Calu3 (cell line): Measurements from ENCODE around the gene CALD1. TPM values are rescaled to one million over a fixed set of nuclear protein-coding genes. Genes with fewer than 3 reads are reported as not detected.

Experiments used
- BruUV-seq: library from RNA; stranded (reverse); fragments of 400-500 nt; replicated peaks from 2 replicates; lab custom pipeline; 2021; lab: Mats Ljungman, UMichigan
- CTCF ChIA-PET: fragments of 300-600 bp; sonication (Branson Sonifier 250); formaldehyde crosslinking; loops from one replicate; lab custom pipeline; 2022; ENCODE audit warnings: antibody characterized with exemption; lab: Charles Lee
- DNase-seq: peaks from one replicate; pipeline ENCODE4 v3.0.0; 2022
- H3K27ac Mint-ChIP-seq: one replicate; pipeline ENCODE4 v1.8.0; 2022; ENCODE audit warnings: mixed read lengths; ENCODE audit not compliant: unreplicated experiment
- H3K27me3 Mint-ChIP-seq: one replicate; pipeline ENCODE4 v1.8.0; 2022; ENCODE audit warnings: mixed read lengths; ENCODE audit not compliant: unreplicated experiment
- H3K36me3 Mint-ChIP-seq: one replicate; pipeline ENCODE4 v1.8.0; 2022; ENCODE audit warnings: mild to moderate bottlenecking, moderate library complexity, mixed read lengths; ENCODE audit not compliant: insufficient read depth, unreplicated experiment
- H3K4me1 Mint-ChIP-seq: one replicate; pipeline ENCODE4 v1.8.0; 2022; ENCODE audit warnings: mild to moderate bottlenecking, low read depth, mixed read lengths; ENCODE audit not compliant: unreplicated experiment
- H3K4me3 Mint-ChIP-seq: one replicate; pipeline ENCODE4 v1.8.0; 2022; ENCODE audit warnings: mild to moderate bottlenecking, low read depth, moderate library complexity, mixed read lengths; ENCODE audit not compliant: unreplicated experiment
- H3K9me3 Mint-ChIP-seq: one replicate; pipeline ENCODE4 v1.8.0; 2022; ENCODE audit warnings: low read depth, mixed read lengths; ENCODE audit not compliant: unreplicated experiment
- CTCF ChIP-seq: fragments of 200-600 bp; IDR thresholded peaks from one replicate; pipeline ENCODE4 v1.8.0; 2022; ENCODE audit warnings: antibody characterized with exemption; ENCODE audit not compliant: unreplicated experiment
- intact Hi-C: fragments of 100-400 bp; cut with micrococcal nuclease; formaldehyde crosslinking; loops from one replicate; pipeline ENCODE4 v1.10.0; 2022; ENCODE audit not compliant: unreplicated experiment
- total RNA-seq: library from RNA; stranded (reverse); gene quantifications from 2 replicates; pipeline ENCODE4 v1.2.3, GENCODE V29; 2022

CALD1 gene
- total RNA-seq, 1 experiment from 2014 or later, result 9.3 TPM

GRCh38 chr7:134900166-134900982 lies 120.9 kb downstream of the CALD1 start:
- Mint-ChIP-seq H3K27me3 (no peaks in the 10 kb centered on the region), H3K27ac (no peak overlapping the region), H3K9me3 (peaks cover 6% of the 10 kb centered on the region), H3K36me3 (peaks cover 4% of the 10 kb centered on the region), H3K4me3 (no peak overlapping the region), H3K4me1 (peaks cover 12% of the 10 kb centered on the region)
- BruUV-seq, result no TSS peak
- DNase-seq, result no peak
- TF ChIP-seq CTCF, result no peak
- CTCF ChIA-PET, result no interaction called here
- intact Hi-C loops, result no loop called here

GRCh38 chr7:134901389-134902020 lies 122.1 kb downstream of the CALD1 start:
- no peak overlapping the region for H3K27ac Mint-ChIP-seq
- intact Hi-C loops, result no loop called here
- H3K9me3 Mint-ChIP-seq, result peaks cover 2% of the 10 kb centered on the region
- no peaks in the 10 kb centered on the region for H3K27me3 Mint-ChIP-seq
- no peak for DNase-seq
- CTCF ChIA-PET, result no interaction called here
- peaks cover 12% of the 10 kb centered on the region for H3K4me1 Mint-ChIP-seq
- peaks cover 4% of the 10 kb centered on the region for H3K36me3 Mint-ChIP-seq
- no TSS peak for BruUV-seq
- H3K4me3 Mint-ChIP-seq, result no peak overlapping the region
- no peak for TF ChIP-seq CTCF

GRCh38 chr7:134902058-134902457 lies 122.6 kb downstream of the CALD1 start:
- TF ChIP-seq CTCF, result no peak
- Mint-ChIP-seq H3K27me3 (no peaks in the 10 kb centered on the region), H3K4me1 (peaks cover 12% of the 10 kb centered on the region), H3K9me3 (no peaks in the 10 kb centered on the region), H3K36me3 (peaks cover 4% of the 10 kb centered on the region), H3K4me3 (no peak overlapping the region), H3K27ac (no peak overlapping the region)
- CTCF ChIA-PET, result no interaction called here
- no TSS peak for BruUV-seq
- DNase-seq, result no peak
- intact Hi-C loops, result no loop called here

GRCh38 chr7:134903073-134903790 lies 123.8 kb downstream of the CALD1 start:
- no peak overlapping the region for H3K27ac Mint-ChIP-seq
- H3K9me3 Mint-ChIP-seq, result no peaks in the 10 kb centered on the region
- H3K27me3 Mint-ChIP-seq, result no peaks in the 10 kb centered on the region
- BruUV-seq, result no TSS peak
- no peak overlapping the region for H3K4me3 Mint-ChIP-seq
- no peak for DNase-seq
- H3K4me1 Mint-ChIP-seq, result peaks cover 12% of the 10 kb centered on the region
- TF ChIP-seq CTCF, result no peak
- intact Hi-C loops, result no loop called here
- H3K36me3 Mint-ChIP-seq, result peaks cover 4% of the 10 kb centered on the region
- CTCF ChIA-PET, result no interaction called here
